H1 (cell line): ENCODE measurements around the gene ATXN7L3. TPM values are rescaled to one million over a fixed set of nuclear protein-coding genes. Genes with fewer than 3 reads are reported as not detected.

Source experiments
- CTCF ChIA-PET: fragments of 300-600 bp; sonication (Branson Sonifier 250); formaldehyde crosslinking; loops from one replicate; lab custom pipeline; 2021; ENCODE audit not compliant: partially characterized antibody; lab: Charles Lee
- POLR2A ChIA-PET: fragments of 300-600 bp; sonication (Branson Sonifier 250); formaldehyde crosslinking; loops from one replicate; lab custom pipeline; 2021; ENCODE audit warnings: inconsistent platforms; ENCODE audit not compliant: partially characterized antibody; lab: Charles Lee
- DNase-seq, 2 experiments: peaks; one replicate each; pipeline versions ENCODE4 v3.0.0 to v3.0.0-alpha.2; 2010 to 2022; ENCODE audit warnings: low spot score in 2 of 2, low read depth in 1 of 2, mixed read lengths in 1 of 2
- FAIRE-seq: peaks from 2 replicates; lab custom pipeline; 2011; peaks lifted over from hg19 to GRCh38; lab: Jason Lieb, UNC
- H2AFZ ChIP-seq: 2 replicates; pipeline ENCODE4 v1.8.1; 2012; ENCODE audit warnings: low read length, inconsistent platforms
- H2AK5ac ChIP-seq: 2 replicates; pipeline ENCODE4 v1.6.1; 2013; ENCODE audit warnings: low read depth, low read length
- H2BK120ac ChIP-seq: replicated peaks from 2 replicates; pipeline ENCODE3; 2013; ENCODE audit warnings: low read depth, low read length, inconsistent platforms
- H2BK12ac ChIP-seq: 2 replicates; pipeline ENCODE4 v1.6.1; 2013; ENCODE audit warnings: low read depth, low read length
- H2BK15ac ChIP-seq: 2 replicates; pipeline ENCODE4 v1.6.1; 2013; ENCODE audit warnings: low read length
- H2BK20ac ChIP-seq: 2 replicates; pipeline ENCODE4 v1.6.1; 2013; ENCODE audit warnings: low read length
- H2BK5ac ChIP-seq: 2 replicates; pipeline ENCODE4 v1.6.1; 2013; ENCODE audit warnings: low read depth, low read length
- H3K14ac ChIP-seq: 2 replicates; pipeline ENCODE4 v1.6.1; 2013; ENCODE audit warnings: inconsistent platforms; ENCODE audit not compliant: insufficient read length
- H3K18ac ChIP-seq: 2 replicates; pipeline ENCODE4 v1.6.1; 2013; ENCODE audit warnings: low read length; ENCODE audit errors: extremely low read depth
- H3K23ac ChIP-seq: 2 replicates; pipeline ENCODE4 v1.6.1; 2013; ENCODE audit warnings: inconsistent platforms; ENCODE audit not compliant: insufficient read length
- H3K23me2 ChIP-seq: 2 replicates; pipeline ENCODE4 v1.6.1; 2013; ENCODE audit warnings: low read depth, low read length
- H3K27ac ChIP-seq: 2 replicates; pipeline ENCODE4 v1.6.1; 2011; ENCODE audit warnings: low read depth, low read length, inconsistent platforms
- H3K27me3 ChIP-seq, 4 experiments: replicated peaks in 1 of 4; 1 replicate in 1 of 4; 2 replicates in 3 of 4; pipeline versions ENCODE4 v1.6.1 to v1.8.1; 2011 to 2013; ENCODE audit warnings: low read length in 3 of 4, mild to moderate bottlenecking in 3 of 4, inconsistent platforms in 2 of 4, mixed read lengths in 2 of 4, moderate library complexity in 1 of 4; ENCODE audit not compliant: control insufficient read depth in 3 of 4, insufficient read depth in 3 of 4; ENCODE audit errors: extremely low read depth in 1 of 4
- H3K36me3 ChIP-seq, 4 experiments: 2 replicates each; pipeline versions ENCODE4 v1.6.1 to v1.8.1; 2011 to 2013; ENCODE audit warnings: mild to moderate bottlenecking in 4 of 4, low read length in 3 of 4, moderate library complexity in 2 of 4, control low read depth in 1 of 4, inconsistent platforms in 1 of 4; ENCODE audit not compliant: insufficient read depth in 4 of 4, control insufficient read depth in 2 of 4
- H3K4ac ChIP-seq: replicated peaks from 2 replicates; pipeline ENCODE3; 2013; ENCODE audit warnings: low read length, low read depth, mixed read lengths, inconsistent platforms; ENCODE audit not compliant: insufficient read length
- H3K4me1 ChIP-seq, 4 experiments: replicated peaks in 1 of 4; 1 replicate in 1 of 4; 2 replicates in 3 of 4; pipeline versions ENCODE4 v1.6.1 to v1.8.1; 2011 to 2013; ENCODE audit warnings: low read length in 3 of 4, inconsistent platforms in 2 of 4, mixed read lengths in 1 of 4; ENCODE audit not compliant: insufficient read depth in 4 of 4, control insufficient read depth in 3 of 4
- H3K4me2 ChIP-seq, 2 experiments: 2 replicates each; pipeline versions ENCODE4 v1.6.1 to v1.8.1; 2011 to 2013; ENCODE audit warnings: low read depth in 2 of 2, low read length in 2 of 2, control low read depth in 1 of 2, inconsistent platforms in 1 of 2, mild to moderate bottlenecking in 1 of 2; ENCODE audit not compliant: insufficient read depth in 1 of 2
- H3K4me3 ChIP-seq, 4 experiments: fragments of 200-600, 300-600 bp in 1 of 4; sonication (generic), shearing (Covaris generic), sonication (Bioruptor Twin) in 1 of 4; 2 replicates each; pipeline versions ENCODE4 v1.5.1 to v1.8.1; 2011 to 2016; ENCODE audit warnings: low read length in 4 of 4, low read depth in 3 of 4, control low read depth in 2 of 4, inconsistent platforms in 2 of 4, mild to moderate bottlenecking in 2 of 4, mixed read lengths in 1 of 4, moderate library complexity in 1 of 4; ENCODE audit not compliant: insufficient read depth in 2 of 4; ENCODE audit errors: extremely low read depth in 1 of 4
- H3K56ac ChIP-seq: replicated peaks from 2 replicates; pipeline ENCODE3; 2013; ENCODE audit warnings: low read depth, mild to moderate bottlenecking, mixed read lengths, low read length, inconsistent platforms; ENCODE audit not compliant: insufficient read length
- H3K79me1 ChIP-seq: 2 replicates; pipeline ENCODE4 v1.6.1; 2013; ENCODE audit warnings: low read depth, low read length, control low read depth
- H3K79me2 ChIP-seq, 2 experiments: 2 replicates each; pipeline versions ENCODE4 v1.6.1 to v1.8.1; 2012 to 2013; ENCODE audit warnings: low read length in 2 of 2, mild to moderate bottlenecking in 2 of 2, inconsistent platforms in 1 of 2; ENCODE audit not compliant: insufficient read depth in 2 of 2, control insufficient read depth in 1 of 2
- H3K9ac ChIP-seq, 4 experiments: replicated peaks in 1 of 4; 1 replicate in 1 of 4; 2 replicates in 3 of 4; pipeline versions ENCODE4 v1.6.1 to v1.8.1; 2011 to 2013; ENCODE audit warnings: low read depth in 3 of 4, low read length in 3 of 4, control low read depth in 2 of 4, mild to moderate bottlenecking in 2 of 4, moderate library complexity in 2 of 4, inconsistent platforms in 1 of 4; ENCODE audit errors: extremely low read depth in 1 of 4
- H3K9me3 ChIP-seq, 2 experiments: 2 replicates each; pipeline versions ENCODE4 v1.6.1 to v1.8.1; 2012 to 2013; ENCODE audit warnings: mild to moderate bottlenecking in 2 of 2, moderate library complexity in 2 of 2, control low read depth in 1 of 2, inconsistent platforms in 1 of 2, low read depth in 1 of 2, low read length in 1 of 2, mixed read lengths in 1 of 2; ENCODE audit not compliant: insufficient read depth in 2 of 2
- H4K20me1 ChIP-seq, 2 experiments: replicated peaks in 1 of 2; 2 replicates each; pipeline versions ENCODE3 to v1.8.1; 2011 to 2013; ENCODE audit warnings: inconsistent platforms in 2 of 2, low read length in 2 of 2, mild to moderate bottlenecking in 1 of 2; ENCODE audit not compliant: insufficient read depth in 2 of 2, control insufficient read depth in 1 of 2
- H4K5ac ChIP-seq: 2 replicates; pipeline ENCODE4 v1.6.1; 2013; ENCODE audit warnings: low read length, low read depth, mixed read lengths, inconsistent platforms; ENCODE audit not compliant: insufficient read length
- H4K8ac ChIP-seq: 2 replicates; pipeline ENCODE4 v1.8.0; 2013; ENCODE audit warnings: mild to moderate bottlenecking, moderate library complexity, low read length, inconsistent platforms; ENCODE audit not compliant: insufficient read depth; ENCODE audit errors: extremely low read depth
- H4K91ac ChIP-seq: replicated peaks from 2 replicates; pipeline ENCODE3; 2013; ENCODE audit warnings: low read length, mixed read lengths, inconsistent platforms; ENCODE audit not compliant: insufficient read length
- ATF3 ChIP-seq: IDR thresholded peaks from 2 replicates; pipeline ENCODE4 v1.6.1; 2011; ENCODE audit warnings: low read depth, mild to moderate bottlenecking, low read length; ENCODE audit not compliant: insufficient read depth
- BRCA1 ChIP-seq: IDR thresholded peaks from 2 replicates; pipeline ENCODE4 v1.6.1; 2012; ENCODE audit warnings: low read depth, low read length, improper control_type of control experiment
- CBX8 ChIP-seq: fragments of 300-800, 300-1000 bp; sonication (generic); IDR thresholded peaks from 2 replicates; pipeline ENCODE4 v1.7.1; 2016; ENCODE audit warnings: low read depth, low read length, borderline replicate concordance
- CEBPB ChIP-seq: IDR thresholded peaks from 2 replicates; pipeline ENCODE4 v1.6.1; 2012; ENCODE audit warnings: low read depth, low read length
- CHD1 ChIP-seq: IDR thresholded peaks from 2 replicates; pipeline ENCODE4 v1.6.1; 2012; ENCODE audit warnings: low read depth, low read length, improper control_type of control experiment
- HDAC6 ChIP-seq: IDR thresholded peaks from one replicate; pipeline ENCODE4 v1.7.1; 2012; ENCODE audit warnings: low read depth, mild to moderate bottlenecking, inconsistent platforms, low read length, moderate library complexity
- JUN ChIP-seq: IDR thresholded peaks from 2 replicates; pipeline ENCODE4 v1.6.1; 2011; ENCODE audit warnings: low read depth, mild to moderate bottlenecking, improper control_type of control experiment, low read length
- JUND ChIP-seq: IDR thresholded peaks from 2 replicates; pipeline ENCODE4 v1.6.1; 2011; ENCODE audit warnings: mild to moderate bottlenecking, improper control_type of control experiment, low read length
- KDM5A ChIP-seq: fragments of 200-600 bp; IDR thresholded peaks from 2 replicates; pipeline ENCODE4 v1.7.1; 2012; ENCODE audit warnings: mild to moderate bottlenecking, low read length, inconsistent platforms, mixed read lengths
- MAX ChIP-seq: IDR thresholded peaks from 2 replicates; pipeline ENCODE4 v1.6.1; 2012; ENCODE audit warnings: inconsistent platforms
- POLR2A ChIP-seq, 2 experiments: IDR thresholded peaks; 1 replicate in 1 of 2; 2 replicates in 1 of 2; pipeline ENCODE4 v1.6.1; 2011; ENCODE audit warnings: low read depth in 2 of 2, low read length in 2 of 2, mild to moderate bottlenecking in 2 of 2; ENCODE audit errors: control extremely low read depth in 1 of 2
- SIN3A ChIP-seq, 2 experiments: IDR thresholded peaks in 1 of 2; conservative IDR thresholded peaks in 1 of 2; 2 replicates each; pipeline ENCODE4 v1.6.1; 2011 to 2012; ENCODE audit warnings: low read length in 2 of 2, improper control_type of control experiment in 1 of 2, low read depth in 1 of 2, mild to moderate bottlenecking in 1 of 2
- SIX5 ChIP-seq: IDR thresholded peaks from 2 replicates; pipeline ENCODE4 v1.6.1; 2011; ENCODE audit warnings: mild to moderate bottlenecking, low read depth, low read length
- TAF1 ChIP-seq: IDR thresholded peaks from 2 replicates; pipeline ENCODE4 v1.6.1; 2011; ENCODE audit warnings: mild to moderate bottlenecking, low read depth, low read length
- WGBS, 2 experiments: shearing (Covaris generic) in 1 of 2; methylation state at CpG; one replicate each; pipeline versions ENCODE4 v1.1.6 to v1.1.7; 2013 to 2015; ENCODE audit warnings: low lambda C conversion rate in 2 of 2, mixed read lengths in 2 of 2, inconsistent platforms in 1 of 2, low coverage in 1 of 2, missing lambda C conversion rate in 1 of 2; ENCODE audit not compliant: insufficient replicate concordance in 2 of 2, insufficient coverage in 1 of 2, insufficient read length in 1 of 2; ENCODE audit errors: extremely low coverage in 1 of 2, missing lambda C conversion rate in 1 of 2; 5-methylcytosine and 5-hydroxymethylcytosine counted together
- polyA plus RNA-seq, 7 experiments: library from polyadenylated mRNA; depleted of rRNA in 3 of 7; stranded (reverse) in 5 of 7; unstranded in 2 of 7; fragments of >200 nt in 5 of 7; fragments of 200-250 nt in 2 of 7; gene quantifications; 1 replicate in 5 of 7; 2 replicates in 1 of 7; 4 replicates in 1 of 7; pipeline versions ENCODE4 v1.2.1 to v1.2.3, GENCODE V29; 2011 to 2013; ENCODE audit warnings: missing spikeins in 2 of 7, mixed read lengths in 2 of 7
- total RNA-seq: library from RNA; stranded (reverse); fragmentation: NEBNext Ultra II Directional; extraction: Animal tissue kit (Norgen Biotek cat#: 25700); gene quantifications from 2 replicates; pipeline ENCODE4 v1.2.1, GENCODE V29; 2021

Gene ATXN7L3
- total and polyA plus RNA-seq, 2 of the 8 experiments (the other 6 are each of a cell fraction or from before 2014, with no cell fraction given), result 53.7 to 103 TPM

GRCh38 chr17:44204441-44204882, 4.8 kb upstream of the ATXN7L3 start:
- CTCF ChIA-PET, result interaction anchor here (1.0 to 3.9 kb wide), 21 partner anchors 9 to 155 kb away, joined by 3 to 31 read pairs (median 5); partner anchors contain the start of genes GRN and SLC25A39
- WGBS, 2 experiments, result 93% methylated on average over 5 of the region's 5 CpGs; no CpG with 5 or more reads in 1 of the 2 experiments
- H3K23ac ChIP-seq, result no peak overlapping the region
- TF ChIP-seq ATF3, result no peak
- TF ChIP-seq BRCA1, result no peak
- no peak for TF ChIP-seq CHD1
- TF ChIP-seq CBX8, result no peak
- no peak for TF ChIP-seq JUND
- TF ChIP-seq KDM5A, result no peak
- TF ChIP-seq POLR2A (IDR thresholded peaks at IDR 0.05; ENCODE audit: control extremely low read depth in 1 of 2, low read depth in 2 of 2, low read length in 2 of 2), result no peak; a peak in 1 of 3 replicates
- TF ChIP-seq SIN3A (conservative IDR thresholded peaks at IDR 0.05 in 1 of 2, IDR thresholded peaks at IDR 0.05 in 1 of 2; ENCODE audit: low read depth in 1 of 2, low read length in 2 of 2), result no peak
- no peak for TF ChIP-seq HDAC6
- no peak for TF ChIP-seq JUN
- TF ChIP-seq TAF1, result no peak
- TF ChIP-seq MAX, result no peak
- TF ChIP-seq SIX5, result no peak
- no peak for TF ChIP-seq CEBPB

More at GRCh38 chr17:44204441-44204882, 4.8 kb upstream of the ATXN7L3 start:
- Histone ChIP-seq H2BK120ac (no peak overlapping the region), H3K4me2 (no peak overlapping the region), H3K9ac (no peak overlapping the region; a peak in 1 of 7 replicates), H3K36me3 (peaks cover 15 to 28% (median 22%) of the 10 kb centered on the region in 4 experiments), H2BK12ac (no peak overlapping the region), H3K79me1 (no peaks in the 10 kb centered on the region), H3K18ac (no peak overlapping the region), H2BK20ac (no peak overlapping the region), H4K20me1 (no peaks in the 10 kb centered on the region), H4K91ac (no peak overlapping the region), H3K9me3 (no peaks in the 10 kb centered on the region), H2BK15ac (no peak overlapping the region), H3K14ac (no peak overlapping the region), H3K56ac (no peak overlapping the region), H2BK5ac (no peak overlapping the region), H2AFZ (no peak overlapping the region), H3K27me3 (no peaks in the 10 kb centered on the region), H3K79me2 (no peaks in the 10 kb centered on the region), H3K4ac (no peak overlapping the region), H3K23me2 (peaks cover 6% of the 10 kb centered on the region), H4K5ac (no peak overlapping the region), H3K4me1 (peaks cover 0 to 13% (median 4%) of the 10 kb centered on the region in 4 experiments; a peak in 6 of 7 replicates), H4K8ac (no peak overlapping the region), H3K4me3 (no peak overlapping the region), H3K27ac (no peak overlapping the region), H2AK5ac (0 out of 2 replicates have a peak overlapping the region, but pooled peaks have one; percentile 41)
- no peak for DNase-seq
- POLR2A ChIA-PET, result interaction anchor here (0.7 to 8.5 kb wide), 14 partner anchors 9 to 176 kb away, joined by 3 to 78 read pairs (median 6); partner anchors contain the start of genes TMUB2 and UBTF
- no peak for FAIRE-seq
